ENCODE data around the gene CCSER1.

DNA sequence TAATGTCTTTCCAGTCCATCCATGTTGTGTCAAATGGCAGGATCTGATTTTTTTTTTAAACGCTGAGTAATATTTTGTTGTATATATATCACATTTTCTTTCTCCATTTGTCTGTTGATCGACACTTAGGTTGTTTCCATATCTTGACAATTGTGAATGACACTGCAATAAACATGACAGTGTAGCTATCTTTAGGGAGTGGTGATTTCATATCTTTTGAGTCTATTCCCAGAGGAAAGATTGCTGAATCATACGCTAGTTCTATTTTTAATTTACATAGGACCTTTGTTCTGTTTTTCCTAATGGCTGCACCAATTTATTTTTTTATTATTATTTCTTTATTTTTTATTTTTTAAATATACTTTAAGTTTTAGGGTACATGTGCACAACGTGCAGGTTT is 470.7 kb downstream of the CCSER1 start:
- TF ChIP-seq, protein P1, sequence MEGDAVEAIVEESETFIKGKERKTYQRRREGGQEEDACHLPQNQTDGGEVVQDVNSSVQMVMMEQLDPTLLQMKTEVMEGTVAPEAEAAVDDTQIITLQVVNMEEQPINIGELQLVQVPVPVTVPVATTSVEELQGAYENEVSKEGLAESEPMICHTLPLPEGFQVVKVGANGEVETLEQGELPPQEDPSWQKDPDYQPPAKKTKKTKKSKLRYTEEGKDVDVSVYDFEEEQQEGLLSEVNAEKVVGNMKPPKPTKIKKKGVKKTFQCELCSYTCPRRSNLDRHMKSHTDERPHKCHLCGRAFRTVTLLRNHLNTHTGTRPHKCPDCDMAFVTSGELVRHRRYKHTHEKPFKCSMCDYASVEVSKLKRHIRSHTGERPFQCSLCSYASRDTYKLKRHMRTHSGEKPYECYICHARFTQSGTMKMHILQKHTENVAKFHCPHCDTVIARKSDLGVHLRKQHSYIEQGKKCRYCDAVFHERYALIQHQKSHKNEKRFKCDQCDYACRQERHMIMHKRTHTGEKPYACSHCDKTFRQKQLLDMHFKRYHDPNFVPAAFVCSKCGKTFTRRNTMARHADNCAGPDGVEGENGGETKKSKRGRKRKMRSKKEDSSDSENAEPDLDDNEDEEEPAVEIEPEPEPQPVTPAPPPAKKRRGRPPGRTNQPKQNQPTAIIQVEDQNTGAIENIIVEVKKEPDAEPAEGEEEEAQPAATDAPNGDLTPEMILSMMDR (IDR thresholded peaks at IDR 0.05; ENCODE audit: borderline replicate concordance, extremely low read depth, low read length, poor library complexity, severe bottlenecking) = no peak
- no peak for TF ChIP-seq EZH2 (IDR thresholded peaks at IDR 0.05; ENCODE audit: borderline replicate concordance, low read depth, low read length, severe bottlenecking)
